ENCODE data around the gene HIRA.

- no peak for TF ChIP-seq EZH2phosphoT487 (conservative IDR thresholded peaks at IDR 0.05; ENCODE audit: low read length)
- no peak for TF ChIP-seq CTCF (IDR thresholded peaks at IDR 0.05; ENCODE audit: insufficient read depth, low read length, poor library complexity, severe bottlenecking)
These were observed 56.1 kb downstream of the HIRA start for GRCh38 chr22:19375435-19375834.
